GM12878 (cell line): ENCODE data around the gene CDC42SE2. TPM values are rescaled to one million over a fixed set of nuclear protein-coding genes. Genes with fewer than 3 reads are reported as not detected.

Experiments
- CBFB ChIP-seq: IDR thresholded peaks from 2 replicates; pipeline ENCODE4 v1.6.1; 2016; ENCODE audit warnings: antibody characterized with exemption, low read depth
- CHD1 ChIP-seq: IDR thresholded peaks from 2 replicates; pipeline ENCODE4 v1.6.1; 2012; ENCODE audit warnings: low read depth, low read length, improper control_type of control experiment
- CREB1 ChIP-seq: IDR thresholded peaks from 2 replicates; pipeline ENCODE4 v1.6.1; 2012; ENCODE audit warnings: low read depth, mild to moderate bottlenecking, inconsistent platforms
- ESRRA ChIP-seq: IDR thresholded peaks from 2 replicates; pipeline ENCODE4 v1.6.1; 2012; ENCODE audit warnings: mild to moderate bottlenecking, low read length, improper control_type of control experiment
- EZH2 ChIP-seq: IDR thresholded peaks from 2 replicates; pipeline ENCODE4 v1.6.1; 2012; ENCODE audit warnings: low read depth, mild to moderate bottlenecking, control low read depth, inconsistent platforms, low read length, borderline replicate concordance; ENCODE audit not compliant: control insufficient read depth
- GABPA ChIP-seq: IDR thresholded peaks from 2 replicates; pipeline ENCODE4 v1.6.1; 2014; ENCODE audit warnings: antibody characterized with exemption, low read depth, mild to moderate bottlenecking, inconsistent platforms
- HCFC1 ChIP-seq: fragments of 150-350 bp; IDR thresholded peaks from 2 replicates; pipeline ENCODE4 v1.6.1; 2014; ENCODE audit warnings: low read length
- IKZF1 ChIP-seq: fragments of 450-650 bp; conservative IDR thresholded peaks from 2 replicates; pipeline ENCODE4 v1.6.1; 2017; ENCODE audit warnings: antibody characterized with exemption, mild to moderate bottlenecking
- IKZF2 ChIP-seq, 2 experiments: fragments of 450-650 bp; IDR thresholded peaks; 2 replicates each; pipeline ENCODE4 v1.6.1; 2017; ENCODE audit warnings: mild to moderate bottlenecking in 2 of 2, moderate library complexity in 2 of 2
- JUNB ChIP-seq: IDR thresholded peaks from 2 replicates; pipeline ENCODE4 v1.6.1; 2016; ENCODE audit warnings: antibody characterized with exemption, mild to moderate bottlenecking
- JUND ChIP-seq: IDR thresholded peaks from 2 replicates; pipeline ENCODE4 v1.6.1; 2012; ENCODE audit warnings: low read depth, mild to moderate bottlenecking, low read length, improper control_type of control experiment, moderate library complexity
- KAT2A ChIP-seq: conservative IDR thresholded peaks from 2 replicates; pipeline ENCODE4 v1.6.1; 2011; ENCODE audit warnings: low read depth, low read length; ENCODE audit not compliant: control insufficient read depth
- LARP7 ChIP-seq: fragments of 450-650 bp; IDR thresholded peaks from 2 replicates; pipeline ENCODE4 v1.6.1; 2017; ENCODE audit warnings: mild to moderate bottlenecking
- MTA3 ChIP-seq: IDR thresholded peaks from 2 replicates; pipeline ENCODE4 v1.6.1; 2012; ENCODE audit warnings: low read length, inconsistent platforms, borderline replicate concordance
- MYC ChIP-seq: IDR thresholded peaks from 2 replicates; pipeline ENCODE4 v1.6.1; 2011; ENCODE audit warnings: mild to moderate bottlenecking, low read length, moderate library complexity, inconsistent platforms; ENCODE audit not compliant: insufficient read depth, insufficient replicate concordance, insufficient read length, severe bottlenecking
- NFYB ChIP-seq: IDR thresholded peaks from 2 replicates; pipeline ENCODE4 v1.6.1; 2011; ENCODE audit warnings: low read depth, mild to moderate bottlenecking, low read length, improper control_type of control experiment, moderate library complexity; ENCODE audit not compliant: insufficient read depth
- PKNOX1 ChIP-seq: fragments of 450-650 bp; IDR thresholded peaks from 2 replicates; pipeline ENCODE4 v1.6.1; 2016; ENCODE audit warnings: mild to moderate bottlenecking
- POLR2A ChIP-seq: IDR thresholded peaks from 2 replicates; pipeline ENCODE4 v1.6.1; 2011; ENCODE audit warnings: low read depth, mild to moderate bottlenecking, low read length
- POU2F2 ChIP-seq: IDR thresholded peaks from 3 replicates; pipeline ENCODE4 v1.6.1; 2011; ENCODE audit warnings: low read depth, mild to moderate bottlenecking, low read length, borderline replicate concordance
- RCOR1 ChIP-seq: conservative IDR thresholded peaks from 2 replicates; pipeline ENCODE4 v1.6.1; 2012; ENCODE audit warnings: low read depth, low read length, improper control_type of control experiment
- SIN3A ChIP-seq: IDR thresholded peaks from 2 replicates; pipeline ENCODE4 v1.6.1; 2012; ENCODE audit warnings: low read depth, low read length, improper control_type of control experiment
- TBL1XR1 ChIP-seq: IDR thresholded peaks from 2 replicates; pipeline ENCODE4 v1.6.1; 2012; ENCODE audit warnings: low read depth, low read length, improper control_type of control experiment
- TCF7 ChIP-seq: IDR thresholded peaks from 2 replicates; pipeline ENCODE4 v1.6.1; 2014; ENCODE audit warnings: antibody characterized with exemption, borderline replicate concordance
- ZNF622 ChIP-seq: fragments of 450-650 bp; IDR thresholded peaks from 2 replicates; pipeline ENCODE4 v1.6.1; 2017; ENCODE audit warnings: mild to moderate bottlenecking, inconsistent platforms
- polyA plus RNA-seq, 11 experiments: library from polyadenylated mRNA; depleted of rRNA in 4 of 11; unstranded in 6 of 11; stranded (reverse) in 5 of 11; fragments of >200 nt; fragmentation: Nextera tagmentation in 4 of 11; fragmentation: Illumina TruSeq in 1 of 11; extraction: Ambion mirVana in 4 of 11; extraction: Trizol in 1 of 11; gene quantifications; 1 replicate in 1 of 11; 2 replicates in 10 of 11; pipeline versions ENCODE4 v1.2.1 to v1.2.3, GENCODE V29; 2011 to 2016; ENCODE audit warnings: inconsistent platforms in 2 of 11, missing spikeins in 2 of 11, low read depth in 1 of 11
- total RNA-seq, 4 experiments: library from RNA; depleted of rRNA in 3 of 4; stranded (reverse); fragments of >200 nt in 3 of 4; fragmentation: Illumina TruSeq in 1 of 4; extraction: Trizol in 1 of 4; gene quantifications; 2 replicates each; pipeline versions ENCODE4 v1.2.1 to v1.2.3, GENCODE V29; 2013 to 2021
- TF ChIP-seq, protein P1 (sequence below): fragments of 450-650 bp; IDR thresholded peaks from 2 replicates; pipeline ENCODE4 v1.6.1; 2017; ENCODE audit warnings: mild to moderate bottlenecking, moderate library complexity

Gene CDC42SE2
- total and polyA plus RNA-seq, 10 of the 15 experiments (the other 5 are each of a cell fraction or from before 2014, with no cell fraction given) = 57.0 to 148 (median 80.3) TPM

DNA sequence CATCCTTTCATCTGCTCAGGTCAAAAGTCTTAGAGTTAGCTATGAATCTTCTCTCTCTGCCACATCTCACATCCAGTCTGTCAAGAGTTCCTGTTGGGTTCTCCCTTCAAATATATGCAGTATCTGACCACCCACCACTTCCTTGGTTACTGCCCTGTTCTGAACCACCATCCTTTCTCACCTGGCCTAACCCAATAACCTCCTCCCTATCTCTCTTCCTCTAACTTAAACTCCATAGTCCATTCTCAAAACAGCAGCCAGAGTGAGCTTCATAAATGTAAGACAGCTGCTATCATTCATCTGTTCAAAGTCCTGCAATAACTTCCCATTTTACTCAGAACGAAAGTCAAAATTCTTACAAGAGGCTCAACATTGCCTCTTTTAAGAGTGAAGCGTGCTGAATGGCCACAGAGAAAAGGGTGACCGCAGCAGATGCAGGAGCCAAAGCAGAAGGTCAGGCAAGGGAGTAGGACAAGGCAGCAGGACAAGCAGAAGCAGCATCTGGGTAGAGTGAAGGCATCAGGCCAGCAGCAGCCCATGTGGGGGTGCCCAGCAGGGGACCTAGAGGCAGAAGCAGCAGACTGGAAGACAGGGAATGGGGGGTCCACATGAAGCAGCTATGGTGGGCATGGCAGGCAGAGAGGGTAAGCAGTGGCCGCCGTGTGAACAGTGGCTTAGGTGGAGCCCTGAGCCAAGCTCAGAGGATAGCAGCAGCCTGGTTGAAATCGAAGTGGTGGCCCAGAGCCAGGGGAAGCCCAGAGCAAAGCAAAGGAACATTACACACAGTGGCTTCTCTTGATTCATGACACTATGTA is 39.3 kb upstream of the CDC42SE2 start (continued):
- TF ChIP-seq RCOR1 (peak; percentile 94; the same call in 1 of the 2 replicates), CREB1 (peak; percentile 64; the same call in 1 of the 2 replicates), HCFC1 (no peak), MTA3 (peak; percentile 88; the same call in 1 of the 2 replicates), JUNB (peak; percentile 98), ZNF622 (no peak), POLR2A (peak; percentile 75), EZH2 (no peak), POU2F2 (peak; percentile 78), KAT2A (no peak), NFYB (no peak), IKZF1 (peak; percentile 98), PKNOX1 (peak; percentile 79), ESRRA (no peak; the same call in 1 of the 2 replicates), GABPA (peak; percentile 56; the same call in 1 of the 2 replicates), CBFB (peak; percentile 94), IKZF2 (IDR thresholded peaks at IDR 0.05) (peak; percentile 99), JUND (peak; percentile 93), MYC (no peak), LARP7 (peak; percentile 67; the same call in 1 of the 2 replicates), TCF7 (peak; percentile 70), CHD1 (0 out of 2 replicates have a peak, but pooled peaks have one; percentile 50), TBL1XR1 (no peak; the same call in 1 of the 2 replicates), SIN3A (peak; percentile 80; the same call in 1 of the 2 replicates)
- TF ChIP-seq, protein P1, sequence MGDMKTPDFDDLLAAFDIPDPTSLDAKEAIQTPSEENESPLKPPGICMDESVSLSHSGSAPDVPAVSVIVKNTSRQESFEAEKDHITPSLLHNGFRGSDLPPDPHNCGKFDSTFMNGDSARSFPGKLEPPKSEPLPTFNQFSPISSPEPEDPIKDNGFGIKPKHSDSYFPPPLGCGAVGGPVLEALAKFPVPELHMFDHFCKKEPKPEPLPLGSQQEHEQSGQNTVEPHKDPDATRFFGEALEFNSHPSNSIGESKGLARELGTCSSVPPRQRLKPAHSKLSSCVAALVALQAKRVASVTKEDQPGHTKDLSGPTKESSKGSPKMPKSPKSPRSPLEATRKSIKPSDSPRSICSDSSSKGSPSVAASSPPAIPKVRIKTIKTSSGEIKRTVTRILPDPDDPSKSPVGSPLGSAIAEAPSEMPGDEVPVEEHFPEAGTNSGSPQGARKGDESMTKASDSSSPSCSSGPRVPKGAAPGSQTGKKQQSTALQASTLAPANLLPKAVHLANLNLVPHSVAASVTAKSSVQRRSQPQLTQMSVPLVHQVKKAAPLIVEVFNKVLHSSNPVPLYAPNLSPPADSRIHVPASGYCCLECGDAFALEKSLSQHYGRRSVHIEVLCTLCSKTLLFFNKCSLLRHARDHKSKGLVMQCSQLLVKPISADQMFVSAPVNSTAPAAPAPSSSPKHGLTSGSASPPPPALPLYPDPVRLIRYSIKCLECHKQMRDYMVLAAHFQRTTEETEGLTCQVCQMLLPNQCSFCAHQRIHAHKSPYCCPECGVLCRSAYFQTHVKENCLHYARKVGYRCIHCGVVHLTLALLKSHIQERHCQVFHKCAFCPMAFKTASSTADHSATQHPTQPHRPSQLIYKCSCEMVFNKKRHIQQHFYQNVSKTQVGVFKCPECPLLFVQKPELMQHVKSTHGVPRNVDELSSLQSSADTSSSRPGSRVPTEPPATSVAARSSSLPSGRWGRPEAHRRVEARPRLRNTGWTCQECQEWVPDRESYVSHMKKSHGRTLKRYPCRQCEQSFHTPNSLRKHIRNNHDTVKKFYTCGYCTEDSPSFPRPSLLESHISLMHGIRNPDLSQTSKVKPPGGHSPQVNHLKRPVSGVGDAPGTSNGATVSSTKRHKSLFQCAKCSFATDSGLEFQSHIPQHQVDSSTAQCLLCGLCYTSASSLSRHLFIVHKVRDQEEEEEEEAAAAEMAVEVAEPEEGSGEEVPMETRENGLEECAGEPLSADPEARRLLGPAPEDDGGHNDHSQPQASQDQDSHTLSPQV = no peak
